Measurements from ENCODE around the gene STARD5.
"Not testable (repeated sequence)": the region's sequence is repeated elsewhere in the genome, so short reads cannot be mapped to it uniquely, and the experiment has no call there.

The STARD5 gene

GRCh38 chr15:81333363-81333762, 9.4 kb upstream of the STARD5 start:
- in situ Hi-C loops (cut with MboI; ENCODE audit: low sequenced_read_pairs, unreplicated experiment) = loop anchor here (10.0 kb wide), 1 partner anchor 49 kb away; no protein-coding TSS in a partner anchor

GRCh38 chr15:81332326-81332725, 8.4 kb upstream of the STARD5 start:
- no peak for DNase-seq (ENCODE audit: low spot score)
- TF ChIP-seq CTCF (IDR thresholded peaks at IDR 0.05; ENCODE audit: borderline replicate concordance, control extremely low read depth, extremely low read depth, insufficient read depth, missing control alignments) = no peak
- in situ Hi-C loops (cut with MboI; ENCODE audit: low sequenced_read_pairs, unreplicated experiment) = loop anchor here (10.0 kb wide), 1 partner anchor 48 kb away; no protein-coding TSS in a partner anchor

More at GRCh38 chr15:81333363-81333762, 9.4 kb upstream of the STARD5 start:
- DNase-seq (ENCODE audit: low spot score) = no peak
- no peak for TF ChIP-seq CTCF (IDR thresholded peaks at IDR 0.05; ENCODE audit: borderline replicate concordance, control extremely low read depth, extremely low read depth, insufficient read depth, missing control alignments)

GRCh38 chr15:81331600-81331999, 7.7 kb upstream of the STARD5 start:
- TF ChIP-seq CTCF (IDR thresholded peaks at IDR 0.05; ENCODE audit: borderline replicate concordance, control extremely low read depth, extremely low read depth, insufficient read depth, missing control alignments) = no peak
- in situ Hi-C loops (cut with MboI; ENCODE audit: low sequenced_read_pairs, unreplicated experiment) = loop anchor here (10.0 kb wide), 1 partner anchor 47 kb away; no protein-coding TSS in a partner anchor
- no peak for DNase-seq (ENCODE audit: low spot score)

- DNase-seq (ENCODE audit: low spot score) = not testable (repeated sequence)
- in situ Hi-C loops (cut with MboI; ENCODE audit: low sequenced_read_pairs, unreplicated experiment) = loop anchor here (10.0 kb wide), 1 partner anchor 46 kb away; no protein-coding TSS in a partner anchor
These were observed 7.2 kb upstream of the STARD5 start for GRCh38 chr15:81331141-81331540.

GRCh38 chr15:81330366-81331090, 6.6 kb upstream of the STARD5 start:
- DNase-seq (ENCODE audit: low spot score) = no peak
- TF ChIP-seq CTCF (IDR thresholded peaks at IDR 0.05; ENCODE audit: borderline replicate concordance, control extremely low read depth, extremely low read depth, insufficient read depth, missing control alignments) = no peak
- in situ Hi-C loops (cut with MboI; ENCODE audit: low sequenced_read_pairs, unreplicated experiment) = loop anchor here (10.0 kb wide), 1 partner anchor 46 kb away; no protein-coding TSS in a partner anchor

- in situ Hi-C loops (cut with MboI; ENCODE audit: low sequenced_read_pairs, unreplicated experiment) = no loop called here
- TF ChIP-seq CTCF (IDR thresholded peaks at IDR 0.05; ENCODE audit: borderline replicate concordance, control extremely low read depth, extremely low read depth, insufficient read depth, missing control alignments) = no peak
- DNase-seq (ENCODE audit: low spot score) = no peak
These were observed 5.5 kb upstream of the STARD5 start for GRCh38 chr15:81329446-81329845.

- no peak for TF ChIP-seq CTCF (IDR thresholded peaks at IDR 0.05; ENCODE audit: borderline replicate concordance, control extremely low read depth, extremely low read depth, insufficient read depth, missing control alignments)
- in situ Hi-C loops (cut with MboI; ENCODE audit: low sequenced_read_pairs, unreplicated experiment) = no loop called here
- DNase-seq (ENCODE audit: low spot score) = no peak
These were observed 3.6 kb upstream of the STARD5 start for GRCh38 chr15:81327516-81327915.
